H1 (cell line): Measurements from ENCODE around the gene RASSF4. TPM values are rescaled to one million over a fixed set of nuclear protein-coding genes. Genes with fewer than 3 reads are reported as not detected.
A peak's percentile ranks its signal among the peaks of the same experiment; 100 is the strongest.

Experiments used
- CTCF ChIA-PET: fragments of 300-600 bp; sonication (Branson Sonifier 250); formaldehyde crosslinking; loops from one replicate; lab custom pipeline; 2021; ENCODE audit not compliant: partially characterized antibody; lab: Charles Lee
- POLR2A ChIA-PET: fragments of 300-600 bp; sonication (Branson Sonifier 250); formaldehyde crosslinking; loops from one replicate; lab custom pipeline; 2021; ENCODE audit warnings: inconsistent platforms; ENCODE audit not compliant: partially characterized antibody; lab: Charles Lee
- DNase-seq, 2 experiments: peaks; one replicate each; pipeline versions ENCODE4 v3.0.0 to v3.0.0-alpha.2; 2010 to 2022; ENCODE audit warnings: low spot score in 2 of 2, low read depth in 1 of 2, mixed read lengths in 1 of 2
- FAIRE-seq: peaks from 2 replicates; lab custom pipeline; 2011; peaks lifted over from hg19 to GRCh38; lab: Jason Lieb, UNC
- H2AFZ ChIP-seq: 2 replicates; pipeline ENCODE4 v1.8.1; 2012; ENCODE audit warnings: low read length, inconsistent platforms
- H2AK5ac ChIP-seq: 2 replicates; pipeline ENCODE4 v1.6.1; 2013; ENCODE audit warnings: low read depth, low read length
- H2BK120ac ChIP-seq: replicated peaks from 2 replicates; pipeline ENCODE3; 2013; ENCODE audit warnings: low read depth, low read length, inconsistent platforms
- H2BK12ac ChIP-seq: 2 replicates; pipeline ENCODE4 v1.6.1; 2013; ENCODE audit warnings: low read depth, low read length
- H2BK15ac ChIP-seq: 2 replicates; pipeline ENCODE4 v1.6.1; 2013; ENCODE audit warnings: low read length
- H2BK20ac ChIP-seq: 2 replicates; pipeline ENCODE4 v1.6.1; 2013; ENCODE audit warnings: low read length
- H2BK5ac ChIP-seq: 2 replicates; pipeline ENCODE4 v1.6.1; 2013; ENCODE audit warnings: low read depth, low read length
- H3K14ac ChIP-seq: 2 replicates; pipeline ENCODE4 v1.6.1; 2013; ENCODE audit warnings: inconsistent platforms; ENCODE audit not compliant: insufficient read length
- H3K18ac ChIP-seq: 2 replicates; pipeline ENCODE4 v1.6.1; 2013; ENCODE audit warnings: low read length; ENCODE audit errors: extremely low read depth
- H3K23ac ChIP-seq: 2 replicates; pipeline ENCODE4 v1.6.1; 2013; ENCODE audit warnings: inconsistent platforms; ENCODE audit not compliant: insufficient read length
- H3K23me2 ChIP-seq: 2 replicates; pipeline ENCODE4 v1.6.1; 2013; ENCODE audit warnings: low read depth, low read length
- H3K27ac ChIP-seq: 2 replicates; pipeline ENCODE4 v1.6.1; 2011; ENCODE audit warnings: low read depth, low read length, inconsistent platforms
- H3K27me3 ChIP-seq, 4 experiments: replicated peaks in 1 of 4; 1 replicate in 1 of 4; 2 replicates in 3 of 4; pipeline versions ENCODE4 v1.6.1 to v1.8.1; 2011 to 2013; ENCODE audit warnings: low read length in 3 of 4, mild to moderate bottlenecking in 3 of 4, inconsistent platforms in 2 of 4, mixed read lengths in 2 of 4, moderate library complexity in 1 of 4; ENCODE audit not compliant: control insufficient read depth in 3 of 4, insufficient read depth in 3 of 4; ENCODE audit errors: extremely low read depth in 1 of 4
- H3K36me3 ChIP-seq, 4 experiments: 2 replicates each; pipeline versions ENCODE4 v1.6.1 to v1.8.1; 2011 to 2013; ENCODE audit warnings: mild to moderate bottlenecking in 4 of 4, low read length in 3 of 4, moderate library complexity in 2 of 4, control low read depth in 1 of 4, inconsistent platforms in 1 of 4; ENCODE audit not compliant: insufficient read depth in 4 of 4, control insufficient read depth in 2 of 4
- H3K4ac ChIP-seq: replicated peaks from 2 replicates; pipeline ENCODE3; 2013; ENCODE audit warnings: low read length, low read depth, mixed read lengths, inconsistent platforms; ENCODE audit not compliant: insufficient read length
- H3K4me1 ChIP-seq, 4 experiments: replicated peaks in 1 of 4; 1 replicate in 1 of 4; 2 replicates in 3 of 4; pipeline versions ENCODE4 v1.6.1 to v1.8.1; 2011 to 2013; ENCODE audit warnings: low read length in 3 of 4, inconsistent platforms in 2 of 4, mixed read lengths in 1 of 4; ENCODE audit not compliant: insufficient read depth in 4 of 4, control insufficient read depth in 3 of 4
- H3K4me2 ChIP-seq, 2 experiments: 2 replicates each; pipeline versions ENCODE4 v1.6.1 to v1.8.1; 2011 to 2013; ENCODE audit warnings: low read depth in 2 of 2, low read length in 2 of 2, control low read depth in 1 of 2, inconsistent platforms in 1 of 2, mild to moderate bottlenecking in 1 of 2; ENCODE audit not compliant: insufficient read depth in 1 of 2
- H3K4me3 ChIP-seq, 4 experiments: fragments of 200-600, 300-600 bp in 1 of 4; sonication (generic), shearing (Covaris generic), sonication (Bioruptor Twin) in 1 of 4; 2 replicates each; pipeline versions ENCODE4 v1.5.1 to v1.8.1; 2011 to 2016; ENCODE audit warnings: low read length in 4 of 4, low read depth in 3 of 4, control low read depth in 2 of 4, inconsistent platforms in 2 of 4, mild to moderate bottlenecking in 2 of 4, mixed read lengths in 1 of 4, moderate library complexity in 1 of 4; ENCODE audit not compliant: insufficient read depth in 2 of 4; ENCODE audit errors: extremely low read depth in 1 of 4
- H3K56ac ChIP-seq: replicated peaks from 2 replicates; pipeline ENCODE3; 2013; ENCODE audit warnings: low read depth, mild to moderate bottlenecking, mixed read lengths, low read length, inconsistent platforms; ENCODE audit not compliant: insufficient read length
- H3K79me1 ChIP-seq: 2 replicates; pipeline ENCODE4 v1.6.1; 2013; ENCODE audit warnings: low read depth, low read length, control low read depth
- H3K79me2 ChIP-seq, 2 experiments: 2 replicates each; pipeline versions ENCODE4 v1.6.1 to v1.8.1; 2012 to 2013; ENCODE audit warnings: low read length in 2 of 2, mild to moderate bottlenecking in 2 of 2, inconsistent platforms in 1 of 2; ENCODE audit not compliant: insufficient read depth in 2 of 2, control insufficient read depth in 1 of 2
- H3K9ac ChIP-seq, 4 experiments: replicated peaks in 1 of 4; 1 replicate in 1 of 4; 2 replicates in 3 of 4; pipeline versions ENCODE4 v1.6.1 to v1.8.1; 2011 to 2013; ENCODE audit warnings: low read depth in 3 of 4, low read length in 3 of 4, control low read depth in 2 of 4, mild to moderate bottlenecking in 2 of 4, moderate library complexity in 2 of 4, inconsistent platforms in 1 of 4; ENCODE audit errors: extremely low read depth in 1 of 4
- H3K9me3 ChIP-seq, 2 experiments: 2 replicates each; pipeline versions ENCODE4 v1.6.1 to v1.8.1; 2012 to 2013; ENCODE audit warnings: mild to moderate bottlenecking in 2 of 2, moderate library complexity in 2 of 2, control low read depth in 1 of 2, inconsistent platforms in 1 of 2, low read depth in 1 of 2, low read length in 1 of 2, mixed read lengths in 1 of 2; ENCODE audit not compliant: insufficient read depth in 2 of 2
- H4K20me1 ChIP-seq, 2 experiments: replicated peaks in 1 of 2; 2 replicates each; pipeline versions ENCODE3 to v1.8.1; 2011 to 2013; ENCODE audit warnings: inconsistent platforms in 2 of 2, low read length in 2 of 2, mild to moderate bottlenecking in 1 of 2; ENCODE audit not compliant: insufficient read depth in 2 of 2, control insufficient read depth in 1 of 2
- H4K5ac ChIP-seq: 2 replicates; pipeline ENCODE4 v1.6.1; 2013; ENCODE audit warnings: low read length, low read depth, mixed read lengths, inconsistent platforms; ENCODE audit not compliant: insufficient read length
- H4K8ac ChIP-seq: 2 replicates; pipeline ENCODE4 v1.8.0; 2013; ENCODE audit warnings: mild to moderate bottlenecking, moderate library complexity, low read length, inconsistent platforms; ENCODE audit not compliant: insufficient read depth; ENCODE audit errors: extremely low read depth
- H4K91ac ChIP-seq: replicated peaks from 2 replicates; pipeline ENCODE3; 2013; ENCODE audit warnings: low read length, mixed read lengths, inconsistent platforms; ENCODE audit not compliant: insufficient read length
- CBX8 ChIP-seq: fragments of 300-800, 300-1000 bp; sonication (generic); IDR thresholded peaks from 2 replicates; pipeline ENCODE4 v1.7.1; 2016; ENCODE audit warnings: low read depth, low read length, borderline replicate concordance
- CHD1 ChIP-seq: IDR thresholded peaks from 2 replicates; pipeline ENCODE4 v1.6.1; 2012; ENCODE audit warnings: low read depth, low read length, improper control_type of control experiment
- JUN ChIP-seq: IDR thresholded peaks from 2 replicates; pipeline ENCODE4 v1.6.1; 2011; ENCODE audit warnings: low read depth, mild to moderate bottlenecking, improper control_type of control experiment, low read length
- JUND ChIP-seq: IDR thresholded peaks from 2 replicates; pipeline ENCODE4 v1.6.1; 2011; ENCODE audit warnings: mild to moderate bottlenecking, improper control_type of control experiment, low read length
- POU5F1 ChIP-seq: IDR thresholded peaks from 2 replicates; pipeline ENCODE4 v1.6.1; 2011; ENCODE audit warnings: low read depth, mild to moderate bottlenecking, low read length, moderate library complexity
- RAD21 ChIP-seq, 2 experiments: IDR thresholded peaks in 1 of 2; conservative IDR thresholded peaks in 1 of 2; 2 replicates each; pipeline ENCODE4 v1.6.1; 2011; ENCODE audit warnings: low read depth in 2 of 2, low read length in 2 of 2, improper control_type of control experiment in 1 of 2, inconsistent platforms in 1 of 2, mild to moderate bottlenecking in 1 of 2, moderate library complexity in 1 of 2
- RXRA ChIP-seq: IDR thresholded peaks from 2 replicates; pipeline ENCODE4 v1.6.1; 2011; ENCODE audit warnings: low read depth, mild to moderate bottlenecking, low read length, moderate library complexity; ENCODE audit not compliant: insufficient read depth
- SIN3A ChIP-seq, 2 experiments: IDR thresholded peaks in 1 of 2; conservative IDR thresholded peaks in 1 of 2; 2 replicates each; pipeline ENCODE4 v1.6.1; 2011 to 2012; ENCODE audit warnings: low read length in 2 of 2, improper control_type of control experiment in 1 of 2, low read depth in 1 of 2, mild to moderate bottlenecking in 1 of 2
- SIX5 ChIP-seq: IDR thresholded peaks from 2 replicates; pipeline ENCODE4 v1.6.1; 2011; ENCODE audit warnings: mild to moderate bottlenecking, low read depth, low read length
- WGBS, 2 experiments: shearing (Covaris generic) in 1 of 2; methylation state at CpG; one replicate each; pipeline versions ENCODE4 v1.1.6 to v1.1.7; 2013 to 2015; ENCODE audit warnings: low lambda C conversion rate in 2 of 2, mixed read lengths in 2 of 2, inconsistent platforms in 1 of 2, low coverage in 1 of 2, missing lambda C conversion rate in 1 of 2; ENCODE audit not compliant: insufficient replicate concordance in 2 of 2, insufficient coverage in 1 of 2, insufficient read length in 1 of 2; ENCODE audit errors: extremely low coverage in 1 of 2, missing lambda C conversion rate in 1 of 2; 5-methylcytosine and 5-hydroxymethylcytosine counted together
- polyA plus RNA-seq, 7 experiments: library from polyadenylated mRNA; depleted of rRNA in 3 of 7; stranded (reverse) in 5 of 7; unstranded in 2 of 7; fragments of >200 nt in 5 of 7; fragments of 200-250 nt in 2 of 7; gene quantifications; 1 replicate in 5 of 7; 2 replicates in 1 of 7; 4 replicates in 1 of 7; pipeline versions ENCODE4 v1.2.1 to v1.2.3, GENCODE V29; 2011 to 2013; ENCODE audit warnings: missing spikeins in 2 of 7, mixed read lengths in 2 of 7
- total RNA-seq: library from RNA; stranded (reverse); fragmentation: NEBNext Ultra II Directional; extraction: Animal tissue kit (Norgen Biotek cat#: 25700); gene quantifications from 2 replicates; pipeline ENCODE4 v1.2.1, GENCODE V29; 2021

RASSF4 gene
- total and polyA plus RNA-seq, 2 of the 8 experiments (the other 6 are each of a cell fraction or from before 2014, with no cell fraction given), result 14.3 to 14.5 TPM

DNA sequence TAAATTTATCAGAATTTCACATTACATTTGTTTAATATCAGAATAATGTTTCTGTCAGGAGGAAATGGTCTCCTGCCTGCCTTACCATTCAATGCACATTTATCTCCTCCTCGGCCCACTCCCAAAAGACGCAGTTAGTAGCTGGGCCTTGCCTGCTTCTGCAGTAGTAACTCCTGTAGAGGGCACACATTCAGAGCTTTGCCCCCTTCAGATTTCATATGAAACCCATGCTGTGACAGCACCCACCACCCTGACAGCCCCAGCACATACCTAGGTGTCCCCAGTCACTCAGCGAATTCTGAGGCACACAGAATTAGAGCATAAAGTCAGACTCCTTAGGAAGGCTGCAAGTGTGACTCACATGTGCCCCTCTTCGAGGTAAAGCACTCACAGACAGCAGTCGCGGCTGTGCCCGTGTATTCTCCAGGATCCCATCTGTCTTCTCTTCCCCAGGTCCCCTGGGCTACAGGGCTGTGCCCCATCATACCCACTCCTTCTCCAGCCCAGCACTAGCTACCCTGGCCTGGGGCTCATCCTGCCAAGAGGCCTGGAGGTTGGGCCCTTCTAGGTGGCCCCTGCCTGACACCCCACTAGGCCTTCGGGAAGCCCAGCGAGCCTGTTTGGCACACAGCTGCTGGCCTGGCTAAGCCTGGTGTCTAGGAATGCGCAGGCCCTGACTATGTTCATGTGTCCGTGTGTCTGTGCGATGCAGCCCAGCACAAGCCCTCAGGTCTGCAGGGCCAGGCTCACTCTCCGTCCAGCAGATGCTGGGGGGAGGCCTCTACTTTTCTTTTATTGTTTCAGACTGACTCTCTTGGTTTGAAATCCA lies 23.7 kb downstream of the RASSF4 start:
- H4K8ac ChIP-seq, result no peak overlapping the region; the same call in 1 of the 2 replicates
- H3K4ac ChIP-seq, result no peak overlapping the region
- H4K5ac ChIP-seq, result no peak overlapping the region
- H3K4me1 ChIP-seq, result peaks cover 18 to 33% (median 24%) of the 10 kb centered on the region in 4 experiments
- no peak overlapping the region for H3K4me3 ChIP-seq
- H3K56ac ChIP-seq, result no peak overlapping the region
- no peaks in the 10 kb centered on the region for H3K27me3 ChIP-seq
- DNase-seq (no peak), FAIRE-seq (no peak)
- WGBS, 2 experiments, result 90% methylated on average over 13 of the region's 13 CpGs; no CpG with 5 or more reads in 1 of the 2 experiments
- no peak overlapping the region for H3K27ac ChIP-seq
- H2BK15ac ChIP-seq, result 0 out of 2 replicates have a peak overlapping the region, but pooled peaks have one; percentile 61
- ChIA-PET CTCF (interaction anchor here (0.9 to 12.1 kb wide), 6 partner anchors 6 to 75 kb away, joined by 3 to 117 read pairs (median 4); no protein-coding TSS in a partner anchor), POLR2A (interaction anchor here (0.9 to 1.1 kb wide), 2 partner anchors 10 to 19 kb away, joined by 3 read pairs; no protein-coding TSS in a partner anchor)
- no peak overlapping the region for H2BK5ac ChIP-seq
- no peaks in the 10 kb centered on the region for H3K23me2 ChIP-seq
- no peak overlapping the region for H2AK5ac ChIP-seq
- peaks cover 0 to 4% (median 0%) of the 10 kb centered on the region in 4 experiments; a peak in 1 of 8 replicates for H3K36me3 ChIP-seq
- H2BK12ac ChIP-seq, result no peak overlapping the region
- H3K9me3 ChIP-seq, result no peaks in the 10 kb centered on the region
- H3K23ac ChIP-seq, result no peak overlapping the region
- no peaks in the 10 kb centered on the region for H3K79me2 ChIP-seq
- no peak overlapping the region for H2AFZ ChIP-seq
- no peaks in the 10 kb centered on the region for H4K20me1 ChIP-seq
- H4K91ac ChIP-seq, result no peak overlapping the region
- no peaks in the 10 kb centered on the region for H3K79me1 ChIP-seq
- TF ChIP-seq RAD21 (IDR thresholded peaks at IDR 0.05 in 1 of 2, conservative IDR thresholded peaks at IDR 0.05 in 1 of 2; ENCODE audit: low read depth in 2 of 2, low read length in 2 of 2) (no peak), JUN (no peak), CHD1 (no peak), JUND (no peak), POU5F1 (no peak), SIN3A (conservative IDR thresholded peaks at IDR 0.05 in 1 of 2, IDR thresholded peaks at IDR 0.05 in 1 of 2; ENCODE audit: low read depth in 1 of 2, low read length in 2 of 2) (no peak), CBX8 (no peak), RXRA (no peak), SIX5 (no peak)
- H2BK120ac ChIP-seq, result no peak overlapping the region
- H3K18ac ChIP-seq, result no peak overlapping the region
- H2BK20ac ChIP-seq, result no peak overlapping the region
- H3K14ac ChIP-seq, result no peak overlapping the region
- H3K9ac ChIP-seq, result no peak overlapping the region
- H3K4me2 ChIP-seq, result no peak overlapping the region
